Measurements from ENCODE around the gene GPATCH4.

DNA sequence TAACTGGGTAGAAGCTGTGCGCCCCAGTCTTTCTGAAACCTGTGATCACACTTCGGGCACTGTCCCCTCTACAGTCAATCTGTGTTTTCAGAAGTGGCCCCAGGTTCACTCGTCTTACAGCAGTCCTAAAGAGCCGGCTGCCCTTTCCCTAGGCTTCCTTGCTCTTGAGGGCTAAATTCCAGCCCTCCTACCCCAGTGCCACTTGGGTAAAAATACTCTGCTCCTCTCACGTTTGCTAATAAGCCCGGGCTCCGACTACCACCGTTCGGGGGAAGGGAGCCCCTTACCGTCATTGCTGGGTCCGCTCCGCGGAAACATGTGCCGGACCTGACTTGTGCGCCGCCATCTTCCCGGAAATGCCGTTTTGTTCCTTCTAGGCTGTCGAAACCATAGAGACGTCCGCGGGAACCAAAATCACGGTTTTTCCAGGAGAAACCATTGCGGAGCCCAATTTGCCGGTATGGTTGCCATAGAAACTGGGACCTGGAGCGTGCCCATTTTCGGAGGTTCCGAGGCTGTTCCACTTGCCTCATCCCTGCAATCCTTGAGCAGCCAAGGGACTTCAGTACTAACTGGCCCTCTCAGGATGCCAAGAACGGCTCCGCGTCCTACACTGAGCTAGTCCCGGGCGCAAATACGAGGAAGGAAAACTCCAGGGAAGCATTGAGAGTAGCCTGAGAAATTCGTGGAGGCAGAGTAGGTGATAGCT is at the start of gene GPATCH4:
- TF ChIP-seq, protein P1, sequence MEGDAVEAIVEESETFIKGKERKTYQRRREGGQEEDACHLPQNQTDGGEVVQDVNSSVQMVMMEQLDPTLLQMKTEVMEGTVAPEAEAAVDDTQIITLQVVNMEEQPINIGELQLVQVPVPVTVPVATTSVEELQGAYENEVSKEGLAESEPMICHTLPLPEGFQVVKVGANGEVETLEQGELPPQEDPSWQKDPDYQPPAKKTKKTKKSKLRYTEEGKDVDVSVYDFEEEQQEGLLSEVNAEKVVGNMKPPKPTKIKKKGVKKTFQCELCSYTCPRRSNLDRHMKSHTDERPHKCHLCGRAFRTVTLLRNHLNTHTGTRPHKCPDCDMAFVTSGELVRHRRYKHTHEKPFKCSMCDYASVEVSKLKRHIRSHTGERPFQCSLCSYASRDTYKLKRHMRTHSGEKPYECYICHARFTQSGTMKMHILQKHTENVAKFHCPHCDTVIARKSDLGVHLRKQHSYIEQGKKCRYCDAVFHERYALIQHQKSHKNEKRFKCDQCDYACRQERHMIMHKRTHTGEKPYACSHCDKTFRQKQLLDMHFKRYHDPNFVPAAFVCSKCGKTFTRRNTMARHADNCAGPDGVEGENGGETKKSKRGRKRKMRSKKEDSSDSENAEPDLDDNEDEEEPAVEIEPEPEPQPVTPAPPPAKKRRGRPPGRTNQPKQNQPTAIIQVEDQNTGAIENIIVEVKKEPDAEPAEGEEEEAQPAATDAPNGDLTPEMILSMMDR (IDR thresholded peaks at IDR 0.05), result no peak
- TF ChIP-seq, protein P2, sequence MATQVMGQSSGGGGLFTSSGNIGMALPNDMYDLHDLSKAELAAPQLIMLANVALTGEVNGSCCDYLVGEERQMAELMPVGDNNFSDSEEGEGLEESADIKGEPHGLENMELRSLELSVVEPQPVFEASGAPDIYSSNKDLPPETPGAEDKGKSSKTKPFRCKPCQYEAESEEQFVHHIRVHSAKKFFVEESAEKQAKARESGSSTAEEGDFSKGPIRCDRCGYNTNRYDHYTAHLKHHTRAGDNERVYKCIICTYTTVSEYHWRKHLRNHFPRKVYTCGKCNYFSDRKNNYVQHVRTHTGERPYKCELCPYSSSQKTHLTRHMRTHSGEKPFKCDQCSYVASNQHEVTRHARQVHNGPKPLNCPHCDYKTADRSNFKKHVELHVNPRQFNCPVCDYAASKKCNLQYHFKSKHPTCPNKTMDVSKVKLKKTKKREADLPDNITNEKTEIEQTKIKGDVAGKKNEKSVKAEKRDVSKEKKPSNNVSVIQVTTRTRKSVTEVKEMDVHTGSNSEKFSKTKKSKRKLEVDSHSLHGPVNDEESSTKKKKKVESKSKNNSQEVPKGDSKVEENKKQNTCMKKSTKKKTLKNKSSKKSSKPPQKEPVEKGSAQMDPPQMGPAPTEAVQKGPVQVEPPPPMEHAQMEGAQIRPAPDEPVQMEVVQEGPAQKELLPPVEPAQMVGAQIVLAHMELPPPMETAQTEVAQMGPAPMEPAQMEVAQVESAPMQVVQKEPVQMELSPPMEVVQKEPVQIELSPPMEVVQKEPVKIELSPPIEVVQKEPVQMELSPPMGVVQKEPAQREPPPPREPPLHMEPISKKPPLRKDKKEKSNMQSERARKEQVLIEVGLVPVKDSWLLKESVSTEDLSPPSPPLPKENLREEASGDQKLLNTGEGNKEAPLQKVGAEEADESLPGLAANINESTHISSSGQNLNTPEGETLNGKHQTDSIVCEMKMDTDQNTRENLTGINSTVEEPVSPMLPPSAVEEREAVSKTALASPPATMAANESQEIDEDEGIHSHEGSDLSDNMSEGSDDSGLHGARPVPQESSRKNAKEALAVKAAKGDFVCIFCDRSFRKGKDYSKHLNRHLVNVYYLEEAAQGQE (IDR thresholded peaks at IDR 0.05; ENCODE audit: insufficient read depth in 1 of 2, low read depth in 2 of 2, low read length in 1 of 2), result no peak; a peak in 1 of 4 replicates
- TF ChIP-seq POLR2AphosphoS5 (IDR thresholded peaks at IDR 0.05; ENCODE audit: low read depth, low read length), result peak; percentile 80
- TF ChIP-seq SIN3A (IDR thresholded peaks at IDR 0.05; ENCODE audit: borderline replicate concordance, insufficient read depth, low read depth, low read length), result peak; percentile 78

Measured in Panc1 (cell line).